A549 treated with GW870086 at 1 μM for 4 hours (cell line): Measurements from ENCODE around the gene AURKA. TPM values are rescaled to one million over a fixed set of nuclear protein-coding genes. Genes with fewer than 3 reads are reported as not detected.

Experiments used
- total RNA-seq: library from RNA; stranded (reverse); fragments of 200-300 nt; extraction: Qiagen RNA extraction; gene quantifications from 5 replicates; pipeline ENCODE4 v1.2.3, GENCODE V29; 2022; ENCODE audit warnings: low read depth

The AURKA gene
- total RNA-seq = 99.1 to 112 TPM (median 106 TPM) in 5 replicates

DNA sequence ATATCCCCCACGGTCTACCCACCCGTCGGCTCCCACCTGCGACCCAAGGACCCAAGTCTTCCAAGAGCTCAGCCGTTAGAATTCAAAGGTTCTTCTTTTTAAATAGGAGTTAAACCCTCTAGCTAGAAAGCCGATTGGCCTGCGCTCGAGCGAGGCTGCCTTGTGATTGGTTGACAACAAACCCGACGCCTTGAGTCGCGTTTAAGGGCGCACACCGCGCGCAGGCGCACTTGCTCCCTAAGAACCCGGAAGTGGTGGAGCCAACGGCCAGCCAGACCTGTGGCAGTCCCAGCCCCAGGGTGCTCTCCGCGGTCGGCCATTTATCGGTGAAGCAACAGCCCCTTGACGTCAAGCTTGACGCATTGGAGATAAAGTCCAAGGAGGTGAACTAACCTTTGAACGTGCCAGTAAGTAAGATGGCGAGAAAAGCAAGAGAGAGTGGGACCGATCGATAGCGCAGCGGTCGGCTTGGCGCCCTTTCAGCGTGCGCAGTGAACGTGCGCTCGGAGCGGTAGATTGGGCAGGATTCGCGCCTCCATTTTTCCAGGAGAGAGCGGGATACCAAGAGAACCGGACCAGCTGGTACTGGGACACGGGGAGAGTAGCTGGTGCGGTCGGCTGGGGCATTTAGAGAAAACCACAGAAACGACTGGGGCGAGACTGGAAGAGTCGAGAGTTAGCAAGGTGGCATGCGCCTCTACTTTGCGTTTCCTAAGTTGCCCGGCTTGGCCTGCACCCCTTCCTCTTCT, at the start of gene AURKA, which contains the start of gene CSTF1:
TSS of gene AURKA (minus strand) at position 84 of the 749 bp plus-strand sequence. CDS start 4,018 bp downstream, outside the sequence.
TSS of gene CSTF1 (plus strand) at position 514 of the 749 bp plus-strand sequence. CDS start 2,908 bp downstream, outside the sequence.

DNA sequence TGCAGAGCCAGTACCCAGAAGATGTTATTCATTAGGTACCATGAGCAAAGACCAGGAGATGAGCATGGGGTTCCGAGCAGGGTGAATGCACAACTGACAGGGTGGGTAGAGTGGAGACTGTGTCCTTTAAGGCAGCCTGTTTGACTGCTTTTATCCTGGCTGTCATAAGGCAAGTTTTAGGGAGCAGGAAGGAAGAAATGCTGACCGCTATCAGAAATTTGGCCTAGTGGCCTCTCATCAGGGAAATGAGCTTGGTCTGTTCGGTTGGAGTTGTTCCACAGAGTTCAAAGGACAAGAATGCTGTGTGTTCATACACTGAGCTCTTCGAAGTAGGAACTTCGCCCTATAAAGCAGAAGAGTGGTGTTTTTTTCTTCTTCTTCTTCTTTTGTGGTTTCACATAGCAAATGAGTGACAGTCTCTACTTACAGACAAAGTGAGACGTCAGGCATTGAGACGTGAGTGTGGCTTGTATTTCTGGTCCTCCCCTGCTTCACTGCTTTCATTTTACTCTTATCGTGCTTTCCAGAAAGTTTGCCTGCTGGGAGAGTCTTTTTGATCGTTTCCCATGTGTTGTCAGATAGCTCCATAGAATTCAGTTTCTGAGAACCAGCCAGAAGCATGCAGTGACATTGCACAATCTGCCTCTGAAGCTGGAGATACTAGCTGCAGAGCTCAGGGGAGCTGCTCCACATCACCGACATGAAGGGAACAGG, 19.9 kb upstream of the AURKA start, which contains the start of gene CASS4:
TSS of gene CASS4 (plus strand) at position 502 of the 714 bp plus-strand sequence. CDS start at position 701, 199 bp downstream.

DNA sequence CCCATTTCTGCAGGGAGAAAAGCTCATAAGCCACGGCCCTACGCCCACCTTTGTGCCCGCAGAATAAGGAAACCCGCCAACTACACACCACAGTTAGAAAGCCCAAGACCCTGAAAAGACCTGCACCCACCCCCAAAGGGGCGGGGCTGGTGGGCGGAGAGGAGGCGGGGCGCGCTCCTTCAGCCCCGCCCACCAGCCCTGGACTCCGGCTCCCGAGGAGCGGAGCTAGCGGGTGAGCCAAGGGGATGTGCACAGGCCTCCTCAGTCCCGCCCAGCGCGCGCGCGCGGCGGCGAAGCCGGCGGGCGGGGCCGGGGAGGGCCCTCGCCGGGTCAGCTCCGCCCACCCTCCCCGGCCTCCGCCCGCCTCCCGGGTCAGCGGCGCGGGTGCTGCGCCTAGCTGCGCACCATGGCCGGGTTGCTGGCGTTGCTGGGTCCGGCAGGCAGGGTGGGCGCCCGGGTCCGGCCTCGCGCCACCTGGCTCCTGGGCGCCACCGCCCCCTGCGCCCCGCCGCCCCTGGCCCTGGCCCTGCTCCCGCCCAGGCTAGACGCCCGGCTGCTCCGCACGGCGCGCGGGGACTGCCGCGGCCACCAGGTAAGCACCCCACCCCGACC, 33.3 kb downstream of the AURKA start, which contains the start of gene FAM210B:
TSS of gene FAM210B (plus strand) at position 375 of the 612 bp plus-strand sequence. CDS start at position 407, 32 bp downstream.

Other genes starting within 250 kb of the AURKA start
- gene MC3R, start 143.5 kb downstream of the AURKA start, total RNA-seq = not detected in 5 replicates
- gene FAM210B, start 33.2 kb downstream of the AURKA start, total RNA-seq = 9.4 to 12.8 TPM (median 11.7 TPM) in 5 replicates
- gene CSTF1, start 430 bp upstream of the AURKA start, total RNA-seq = 35.8 to 40.1 TPM (median 38.8 TPM) in 5 replicates
- gene CASS4, start 20.0 kb upstream of the AURKA start, total RNA-seq = 0.05 TPM in 1 of 5 replicates, not detected in the others
- 74.3 to 97.3 TPM (median 91.8 TPM) in 5 replicates for gene RTF2, start 76.4 kb upstream of the AURKA start, total RNA-seq
- gene FAM209A, start 132.5 kb upstream of the AURKA start, total RNA-seq = 0.22 to 0.39 TPM (median 0.34 TPM) in 4 of 5 replicates, not detected in the other
- gene FAM209B, start 141.0 kb upstream of the AURKA start, total RNA-seq = 0.21 to 0.72 TPM (median 0.48 TPM) in 5 replicates
- gene TFAP2C, start 237.1 kb upstream of the AURKA start, total RNA-seq = 13.5 to 16.3 TPM (median 15.6 TPM) in 5 replicates